BE2C (cell line): ENCODE results near the gene PTGDS.
"Not testable (repeated sequence)": the region's sequence is repeated elsewhere in the genome, so short reads cannot be mapped to it uniquely, and the experiment has no call there.

Experiments used
- DNase-seq: peaks from one replicate; pipeline ENCODE4 v3.0.0-alpha.2; 2020
- H3K27me3 ChIP-seq: fragments of 250-450 bp; sonication (Bioruptor Pico); 2 replicates; pipeline ENCODE4 v1.5.1; 2020; ENCODE audit warnings: mild to moderate bottlenecking
- H3K36me3 ChIP-seq: fragments of 250-450 bp; sonication (Bioruptor Pico); 2 replicates; pipeline ENCODE4 v1.5.1; 2020; ENCODE audit warnings: mild to moderate bottlenecking
- H3K4me1 ChIP-seq: fragments of 250-450 bp; sonication (Bioruptor Pico); 2 replicates; pipeline ENCODE4 v1.5.1; 2020
- H3K4me3 ChIP-seq: 2 replicates; pipeline ENCODE4 v1.5.1; 2011; ENCODE audit warnings: low read depth, low read length
- H3K9me3 ChIP-seq: fragments of 250-450 bp; sonication (Bioruptor Pico); 2 replicates; pipeline ENCODE4 v1.5.1; 2020
- TF ChIP-seq, protein P1 (sequence below): IDR thresholded peaks from 2 replicates; pipeline ENCODE4 v1.5.1; 2012; ENCODE audit warnings: mild to moderate bottlenecking, low read depth, low read length

The PTGDS gene

DNA sequence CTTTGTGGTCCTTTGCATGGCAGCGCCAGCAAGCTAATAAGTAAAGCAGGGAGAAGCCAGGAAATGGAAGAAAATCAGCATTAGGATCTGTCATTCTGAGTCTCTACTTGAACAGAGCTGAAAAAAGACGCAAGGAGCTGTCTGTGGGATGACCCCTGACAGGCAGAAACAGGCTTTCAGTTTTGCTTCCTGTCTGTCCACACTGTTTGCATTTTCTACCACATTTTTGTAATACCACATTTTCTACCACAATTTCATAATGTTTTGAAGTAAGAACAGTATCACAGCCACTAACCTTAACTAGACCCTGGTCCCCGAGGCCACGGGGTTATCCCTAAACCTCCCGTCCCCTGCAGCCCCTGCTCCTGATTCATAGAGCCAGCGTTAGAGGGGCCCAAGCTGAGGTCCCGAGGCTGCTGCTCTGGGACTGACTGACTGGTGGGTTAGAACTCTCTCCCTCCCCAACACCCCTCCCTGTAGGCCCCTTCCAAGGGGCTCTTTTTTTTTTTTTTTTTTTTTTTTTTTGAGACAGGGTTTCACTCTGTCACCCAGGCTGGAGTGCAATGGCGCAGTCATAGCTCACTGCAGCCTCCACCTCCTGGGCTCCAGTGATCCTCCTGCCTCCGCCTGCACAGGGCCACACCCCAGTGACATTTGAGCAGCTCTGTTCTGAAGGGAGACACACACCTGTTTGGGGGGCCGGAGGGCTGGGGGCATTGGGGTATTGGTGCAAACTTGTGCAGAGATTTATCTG is 23.1 kb downstream of the PTGDS start:
- TF ChIP-seq, protein P1, sequence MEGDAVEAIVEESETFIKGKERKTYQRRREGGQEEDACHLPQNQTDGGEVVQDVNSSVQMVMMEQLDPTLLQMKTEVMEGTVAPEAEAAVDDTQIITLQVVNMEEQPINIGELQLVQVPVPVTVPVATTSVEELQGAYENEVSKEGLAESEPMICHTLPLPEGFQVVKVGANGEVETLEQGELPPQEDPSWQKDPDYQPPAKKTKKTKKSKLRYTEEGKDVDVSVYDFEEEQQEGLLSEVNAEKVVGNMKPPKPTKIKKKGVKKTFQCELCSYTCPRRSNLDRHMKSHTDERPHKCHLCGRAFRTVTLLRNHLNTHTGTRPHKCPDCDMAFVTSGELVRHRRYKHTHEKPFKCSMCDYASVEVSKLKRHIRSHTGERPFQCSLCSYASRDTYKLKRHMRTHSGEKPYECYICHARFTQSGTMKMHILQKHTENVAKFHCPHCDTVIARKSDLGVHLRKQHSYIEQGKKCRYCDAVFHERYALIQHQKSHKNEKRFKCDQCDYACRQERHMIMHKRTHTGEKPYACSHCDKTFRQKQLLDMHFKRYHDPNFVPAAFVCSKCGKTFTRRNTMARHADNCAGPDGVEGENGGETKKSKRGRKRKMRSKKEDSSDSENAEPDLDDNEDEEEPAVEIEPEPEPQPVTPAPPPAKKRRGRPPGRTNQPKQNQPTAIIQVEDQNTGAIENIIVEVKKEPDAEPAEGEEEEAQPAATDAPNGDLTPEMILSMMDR, result no peak
- DNase-seq, result no peak
- Histone ChIP-seq H3K9me3 (no peaks in the 10 kb centered on the region), H3K27me3 (no peaks in the 10 kb centered on the region), H3K36me3 (no peaks in the 10 kb centered on the region), H3K4me1 (peaks cover 17% of the 10 kb centered on the region), H3K4me3 (no peak overlapping the region)

DNA sequence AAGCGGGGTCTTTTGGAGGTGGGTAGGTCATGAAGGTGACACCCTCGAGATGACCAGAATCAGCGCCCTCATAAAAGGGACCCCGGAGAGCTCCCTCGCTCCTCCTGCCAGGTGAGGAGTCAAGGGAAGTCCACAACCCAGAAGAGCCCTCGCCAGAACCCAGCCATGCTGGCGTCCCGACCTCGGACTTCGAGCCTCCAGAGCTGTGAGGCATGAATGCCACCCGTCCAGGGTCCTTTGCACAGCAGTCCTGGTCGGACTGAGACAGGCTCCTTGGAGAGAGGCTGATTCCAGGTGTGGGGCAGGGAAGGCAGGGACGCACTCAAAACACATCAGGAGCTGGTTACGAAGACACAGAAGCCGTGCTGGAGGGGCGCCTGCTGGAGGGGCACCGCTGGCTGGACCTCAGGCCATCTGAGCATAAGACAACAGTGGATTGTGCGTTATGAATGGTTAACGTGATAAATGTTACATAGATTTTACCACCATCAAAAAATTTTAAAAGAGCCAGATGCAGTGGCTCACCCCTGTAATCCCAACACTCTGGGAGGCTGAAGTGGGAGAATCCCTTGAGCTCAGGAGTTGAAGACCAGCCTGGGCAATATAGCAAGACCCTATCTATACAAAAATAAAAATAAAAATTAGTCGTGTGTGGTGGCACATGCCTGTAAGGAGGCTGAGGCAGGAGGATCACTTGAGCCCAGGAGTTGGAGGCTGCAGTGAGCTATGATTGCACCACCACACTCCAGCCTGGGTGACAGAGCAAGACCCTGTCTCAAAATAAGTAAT is 24.7 kb downstream of the PTGDS start:
- Histone ChIP-seq H3K4me3 (no peak overlapping the region), H3K36me3 (no peaks in the 10 kb centered on the region), H3K27me3 (no peaks in the 10 kb centered on the region), H3K4me1 (no peaks in the 10 kb centered on the region; the same call in 1 of the 2 replicates), H3K9me3 (no peaks in the 10 kb centered on the region)
- TF ChIP-seq, protein P1, result no peak
- no peak for DNase-seq

DNA sequence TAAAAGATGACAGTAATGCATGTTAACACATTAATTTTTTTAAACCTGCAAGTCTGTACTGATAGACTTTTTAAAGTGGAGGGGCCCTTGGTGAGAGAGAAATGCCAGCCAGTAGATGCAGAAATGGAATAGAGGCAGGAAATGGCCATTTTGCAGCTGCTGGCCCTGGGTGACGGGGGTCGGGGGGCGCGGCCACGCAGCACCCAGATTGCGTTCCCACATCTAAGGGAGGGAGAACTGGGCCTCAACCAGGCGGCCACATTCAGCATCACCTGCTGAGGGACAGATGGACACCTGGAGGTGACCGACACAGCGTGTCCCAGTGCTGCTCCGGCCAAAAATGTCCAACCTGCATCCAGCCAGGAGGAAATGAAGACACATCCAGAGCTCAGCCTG is 25.3 kb downstream of the PTGDS start:
- Histone ChIP-seq H3K27me3 (no peaks in the 10 kb centered on the region), H3K4me1 (no peaks in the 10 kb centered on the region), H3K4me3 (no peak overlapping the region), H3K9me3 (no peaks in the 10 kb centered on the region), H3K36me3 (no peaks in the 10 kb centered on the region)
- no peak for DNase-seq
- TF ChIP-seq, protein P1, result no peak

DNA sequence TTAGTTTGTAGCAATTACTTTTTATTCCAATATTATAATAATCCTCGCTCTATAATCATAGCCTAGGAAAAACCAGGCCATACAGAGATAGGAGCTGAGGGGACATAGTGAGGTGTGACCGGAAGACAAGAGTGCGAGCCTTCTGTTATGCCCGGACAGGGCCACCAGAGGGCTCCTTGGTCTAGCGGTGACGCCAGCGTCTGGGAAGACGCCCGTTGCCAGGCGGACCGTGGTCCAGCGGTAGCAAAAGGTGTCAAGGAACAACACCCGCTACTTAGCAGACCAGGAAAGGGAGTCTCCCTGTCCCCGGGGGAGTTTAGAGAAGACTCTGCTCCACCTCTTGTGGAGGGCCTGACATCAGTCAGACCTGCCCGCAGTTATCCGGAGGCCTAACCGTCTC is 27.0 kb downstream of the PTGDS start:
- H3K4me3 ChIP-seq, H3K4me1 ChIP-seq, H3K27me3 ChIP-seq, H3K36me3 ChIP-seq, H3K9me3 ChIP-seq: not testable (repeated sequence)
- TF ChIP-seq, protein P1, result peak; percentile 45
- DNase-seq, result peak; percentile 57

DNA sequence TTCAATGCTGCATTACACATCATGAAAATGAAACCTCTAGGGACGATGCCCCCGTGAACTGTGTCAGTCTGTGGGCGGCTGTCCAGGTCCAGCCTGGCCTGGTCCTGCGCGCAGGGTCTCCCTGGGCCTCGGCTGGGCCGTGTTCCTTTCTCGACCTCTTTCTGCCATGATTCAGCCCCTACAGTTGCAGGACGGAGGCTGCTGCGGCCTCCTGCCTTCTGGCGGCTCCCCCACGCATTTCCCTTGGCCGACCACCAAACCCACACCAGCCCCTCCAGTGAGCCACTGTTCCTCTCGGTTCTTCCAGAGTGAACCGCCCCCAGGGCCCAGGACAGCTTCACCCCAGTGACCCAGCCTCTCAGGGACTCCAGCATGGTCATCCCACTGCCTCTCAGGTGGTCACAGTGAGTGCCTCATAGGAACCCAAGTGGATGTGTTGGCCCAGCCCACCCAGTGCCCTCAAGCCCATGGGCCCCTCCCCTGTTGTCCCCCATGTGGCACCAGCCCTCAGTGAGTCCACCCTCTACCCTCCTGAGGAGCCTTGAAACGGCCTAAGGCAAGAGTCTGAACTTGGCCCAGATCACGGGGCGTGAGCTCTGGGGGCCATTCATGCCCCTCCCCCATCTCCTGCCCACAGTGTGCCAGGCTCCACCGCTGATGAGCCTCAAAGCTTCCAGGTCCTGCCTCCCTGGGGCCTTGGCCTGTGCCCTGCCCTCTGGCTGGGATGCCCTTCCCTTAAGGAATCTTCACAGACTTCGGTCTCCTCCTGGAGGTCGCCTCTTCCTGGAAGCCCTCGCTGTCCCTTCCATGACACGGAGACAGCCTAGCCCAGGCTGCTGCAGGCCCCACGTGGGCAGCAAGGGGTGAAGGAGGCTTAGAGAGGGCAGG is 29.1 kb downstream of the PTGDS start:
- no peaks in the 10 kb centered on the region for H3K27me3 ChIP-seq
- H3K4me3 ChIP-seq, result no peak overlapping the region
- no peak for DNase-seq
- no peaks in the 10 kb centered on the region for H3K4me1 ChIP-seq
- no peaks in the 10 kb centered on the region for H3K9me3 ChIP-seq
- H3K36me3 ChIP-seq, result no peaks in the 10 kb centered on the region
- TF ChIP-seq, protein P1, result no peak
